K562 (cell line): ENCODE measurements around the gene SEL1L. TPM values are rescaled to one million over a fixed set of nuclear protein-coding genes. Genes with fewer than 3 reads are reported as not detected.

Experiments
- HNRNPUL1 ChIP-seq: fragments of 200-400 bp; formaldehyde crosslinking; IDR thresholded peaks from 2 replicates; pipeline ENCODE4 v1.6.1; 2017; ENCODE audit warnings: low read length
- MAFG ChIP-seq: fragments of 450-650 bp; conservative IDR thresholded peaks from 2 replicates; pipeline ENCODE4 v1.6.1; 2016; ENCODE audit warnings: missing genetic modification characterization, missing compliant biosample characterization
- PHTF2 ChIP-seq: fragments of 250-450 bp; sonication (Bioruptor Pico); IDR thresholded peaks from 2 replicates; pipeline ENCODE4 v1.5.0; 2021; ENCODE audit warnings: mild to moderate bottlenecking
- RBM25 ChIP-seq: fragments of 200-400 bp; formaldehyde crosslinking; IDR thresholded peaks from 2 replicates; pipeline ENCODE4 v1.6.1; 2018; ENCODE audit warnings: low read length, low read depth, moderate library complexity; ENCODE audit not compliant: severe bottlenecking
- SLC30A9 ChIP-seq: fragments of 250-450 bp; sonication (Bioruptor Pico); IDR thresholded peaks from 2 replicates; pipeline ENCODE4 v1.8.0; 2022; ENCODE audit warnings: mild to moderate bottlenecking, moderate library complexity
- polyA plus RNA-seq, 8 experiments: library from polyadenylated mRNA; depleted of rRNA in 4 of 8; stranded (reverse) in 5 of 8; unstranded in 3 of 8; fragments of >200 nt; fragmentation: Nextera tagmentation in 2 of 8; fragmentation: Illumina TruSeq in 1 of 8; extraction: Ambion mirVana in 2 of 8; extraction: Trizol in 1 of 8; gene quantifications; 2 replicates each; pipeline versions ENCODE4 v1.2.1 to v1.2.3, GENCODE V29; 2011 to 2014; ENCODE audit warnings: inconsistent platforms in 1 of 8, missing spikeins in 1 of 8
- total RNA-seq, 7 experiments: library from RNA; depleted of rRNA in 6 of 7; stranded (reverse); fragments of >200 nt in 6 of 7; fragmentation: Illumina TruSeq in 2 of 7; extraction: Trizol in 2 of 7; gene quantifications; 2 replicates each; pipeline versions ENCODE4 v1.2.1 to v1.2.3, GENCODE V29; 2011 to 2021; ENCODE audit warnings: low replicate concordance in 1 of 7
- TF ChIP-seq, protein P1 (sequence below), 2 experiments: fragments of 450-650 bp; IDR thresholded peaks; 2 replicates each; pipeline ENCODE4 v1.6.1; 2016
- TF ChIP-seq, protein P2 (sequence below): fragments of 450-650 bp; IDR thresholded peaks from 2 replicates; pipeline ENCODE4 v1.6.1; 2016; ENCODE audit warnings: antibody characterized with exemption
- TF ChIP-seq, protein P3 (sequence below): fragments of 250-450 bp; sonication (Bioruptor Pico); IDR thresholded peaks from 2 replicates; pipeline ENCODE4 v1.6.1; 2021; ENCODE audit warnings: mild to moderate bottlenecking
- TF ChIP-seq, protein P4 (sequence below): sonication (generic); formaldehyde crosslinking; IDR thresholded peaks from 2 replicates; pipeline ENCODE4 v1.8.0; 2023; ENCODE audit warnings: missing genetic modification reagents, mild to moderate bottlenecking, borderline replicate concordance
- TF ChIP-seq, protein P5 (sequence below), 2 experiments: fragments of 450-650 bp in 1 of 2; sonication (generic) in 1 of 2; formaldehyde crosslinking; conservative IDR thresholded peaks; 2 replicates each; pipeline versions ENCODE4 v1.4.0 to v1.8.1; 2020 to 2022; ENCODE audit warnings: mild to moderate bottlenecking in 1 of 2, missing genetic modification reagents in 1 of 2

Gene SEL1L
- total and polyA plus RNA-seq, 9 of the 15 experiments (the other 6 are each of a cell fraction or from before 2014, with no cell fraction given), result 7.7 to 21.1 (median 13.6) TPM

DNA sequence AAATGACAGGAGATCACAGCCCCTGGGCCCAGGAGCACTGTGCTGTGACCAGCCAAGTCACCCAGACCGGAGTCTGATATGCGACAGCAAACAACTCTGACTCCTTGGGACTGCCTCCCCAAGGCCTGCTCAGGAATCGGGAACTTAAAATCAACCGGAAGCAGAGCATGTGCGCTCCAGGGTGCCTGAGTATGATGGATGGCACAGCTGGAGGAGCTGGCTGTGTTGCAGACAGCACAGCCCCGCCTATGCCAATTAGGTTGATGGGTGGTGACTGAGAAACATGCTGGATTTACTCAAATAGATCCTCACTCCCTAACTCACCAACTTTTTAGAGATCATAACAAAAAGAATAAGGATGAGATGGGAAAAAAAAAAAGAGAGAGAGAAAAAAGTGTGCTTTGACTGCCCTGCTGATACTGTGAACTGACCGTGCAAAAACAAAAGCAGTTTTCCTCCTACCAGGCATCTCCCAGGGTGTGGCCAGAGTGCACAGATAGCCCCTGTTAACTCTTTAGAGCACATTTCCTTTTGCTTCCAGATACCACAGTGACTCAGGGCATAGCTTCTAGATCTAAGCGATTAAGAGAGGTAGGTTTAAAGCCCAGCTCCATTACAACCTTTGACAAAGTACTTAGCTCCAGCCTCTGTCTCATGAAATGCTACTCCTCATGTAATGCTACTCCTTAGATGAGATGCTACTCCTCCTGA, 106.2 kb downstream of the SEL1L start (continued):
- TF ChIP-seq, protein P1, sequence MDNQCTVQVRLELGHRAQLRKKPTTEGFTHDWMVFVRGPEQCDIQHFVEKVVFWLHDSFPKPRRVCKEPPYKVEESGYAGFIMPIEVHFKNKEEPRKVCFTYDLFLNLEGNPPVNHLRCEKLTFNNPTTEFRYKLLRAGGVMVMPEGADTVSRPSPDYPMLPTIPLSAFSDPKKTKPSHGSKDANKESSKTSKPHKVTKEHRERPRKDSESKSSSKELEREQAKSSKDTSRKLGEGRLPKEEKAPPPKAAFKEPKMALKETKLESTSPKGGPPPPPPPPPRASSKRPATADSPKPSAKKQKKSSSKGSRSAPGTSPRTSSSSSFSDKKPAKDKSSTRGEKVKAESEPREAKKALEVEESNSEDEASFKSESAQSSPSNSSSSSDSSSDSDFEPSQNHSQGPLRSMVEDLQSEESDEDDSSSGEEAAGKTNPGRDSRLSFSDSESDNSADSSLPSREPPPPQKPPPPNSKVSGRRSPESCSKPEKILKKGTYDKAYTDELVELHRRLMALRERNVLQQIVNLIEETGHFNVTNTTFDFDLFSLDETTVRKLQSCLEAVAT (IDR thresholded peaks at IDR 0.05), result peak in 1 of 2 experiments; percentile 63; a peak in 2 of 4 replicates
- TF ChIP-seq RBM25, result no peak
- no peak for TF ChIP-seq PHTF2 (CRISPR knock-in tag)
- TF ChIP-seq HNRNPUL1, result no peak
- peak; percentile 69 for TF ChIP-seq MAFG
- TF ChIP-seq SLC30A9 (CRISPR knock-in tag), result no peak
- TF ChIP-seq, protein P2, sequence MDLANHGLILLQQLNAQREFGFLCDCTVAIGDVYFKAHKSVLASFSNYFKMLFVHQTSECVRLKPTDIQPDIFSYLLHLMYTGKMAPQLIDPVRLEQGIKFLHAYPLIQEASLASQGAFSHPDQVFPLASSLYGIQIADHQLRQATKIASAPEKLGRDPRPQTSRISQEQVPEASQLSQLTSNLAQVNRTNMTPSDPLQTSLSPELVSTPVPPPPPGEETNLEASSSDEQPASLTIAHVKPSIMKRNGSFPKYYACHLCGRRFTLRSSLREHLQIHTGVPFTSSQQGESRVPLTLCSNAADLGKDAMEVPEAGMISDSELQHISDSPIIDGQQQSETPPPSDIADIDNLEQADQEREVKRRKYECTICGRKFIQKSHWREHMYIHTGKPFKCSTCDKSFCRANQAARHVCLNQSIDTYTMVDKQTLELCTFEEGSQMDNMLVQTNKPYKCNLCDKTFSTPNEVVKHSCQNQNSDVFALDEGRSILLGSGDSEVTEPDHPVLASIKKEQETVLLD, result no peak
- TF ChIP-seq, protein P3, sequence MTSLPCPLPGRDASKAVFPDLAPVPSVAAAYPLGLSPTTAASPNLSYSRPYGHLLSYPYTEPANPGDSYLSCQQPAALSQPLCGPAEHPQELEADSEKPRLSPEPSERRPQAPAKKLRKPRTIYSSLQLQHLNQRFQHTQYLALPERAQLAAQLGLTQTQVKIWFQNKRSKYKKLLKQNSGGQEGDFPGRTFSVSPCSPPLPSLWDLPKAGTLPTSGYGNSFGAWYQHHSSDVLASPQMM (CRISPR knock-in tag), result no peak
- TF ChIP-seq, protein P4, sequence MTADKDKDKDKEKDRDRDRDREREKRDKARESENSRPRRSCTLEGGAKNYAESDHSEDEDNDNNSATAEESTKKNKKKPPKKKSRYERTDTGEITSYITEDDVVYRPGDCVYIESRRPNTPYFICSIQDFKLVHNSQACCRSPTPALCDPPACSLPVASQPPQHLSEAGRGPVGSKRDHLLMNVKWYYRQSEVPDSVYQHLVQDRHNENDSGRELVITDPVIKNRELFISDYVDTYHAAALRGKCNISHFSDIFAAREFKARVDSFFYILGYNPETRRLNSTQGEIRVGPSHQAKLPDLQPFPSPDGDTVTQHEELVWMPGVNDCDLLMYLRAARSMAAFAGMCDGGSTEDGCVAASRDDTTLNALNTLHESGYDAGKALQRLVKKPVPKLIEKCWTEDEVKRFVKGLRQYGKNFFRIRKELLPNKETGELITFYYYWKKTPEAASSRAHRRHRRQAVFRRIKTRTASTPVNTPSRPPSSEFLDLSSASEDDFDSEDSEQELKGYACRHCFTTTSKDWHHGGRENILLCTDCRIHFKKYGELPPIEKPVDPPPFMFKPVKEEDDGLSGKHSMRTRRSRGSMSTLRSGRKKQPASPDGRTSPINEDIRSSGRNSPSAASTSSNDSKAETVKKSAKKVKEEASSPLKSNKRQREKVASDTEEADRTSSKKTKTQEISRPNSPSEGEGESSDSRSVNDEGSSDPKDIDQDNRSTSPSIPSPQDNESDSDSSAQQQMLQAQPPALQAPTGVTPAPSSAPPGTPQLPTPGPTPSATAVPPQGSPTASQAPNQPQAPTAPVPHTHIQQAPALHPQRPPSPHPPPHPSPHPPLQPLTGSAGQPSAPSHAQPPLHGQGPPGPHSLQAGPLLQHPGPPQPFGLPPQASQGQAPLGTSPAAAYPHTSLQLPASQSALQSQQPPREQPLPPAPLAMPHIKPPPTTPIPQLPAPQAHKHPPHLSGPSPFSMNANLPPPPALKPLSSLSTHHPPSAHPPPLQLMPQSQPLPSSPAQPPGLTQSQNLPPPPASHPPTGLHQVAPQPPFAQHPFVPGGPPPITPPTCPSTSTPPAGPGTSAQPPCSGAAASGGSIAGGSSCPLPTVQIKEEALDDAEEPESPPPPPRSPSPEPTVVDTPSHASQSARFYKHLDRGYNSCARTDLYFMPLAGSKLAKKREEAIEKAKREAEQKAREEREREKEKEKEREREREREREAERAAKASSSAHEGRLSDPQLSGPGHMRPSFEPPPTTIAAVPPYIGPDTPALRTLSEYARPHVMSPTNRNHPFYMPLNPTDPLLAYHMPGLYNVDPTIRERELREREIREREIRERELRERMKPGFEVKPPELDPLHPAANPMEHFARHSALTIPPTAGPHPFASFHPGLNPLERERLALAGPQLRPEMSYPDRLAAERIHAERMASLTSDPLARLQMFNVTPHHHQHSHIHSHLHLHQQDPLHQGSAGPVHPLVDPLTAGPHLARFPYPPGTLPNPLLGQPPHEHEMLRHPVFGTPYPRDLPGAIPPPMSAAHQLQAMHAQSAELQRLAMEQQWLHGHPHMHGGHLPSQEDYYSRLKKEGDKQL, result no peak
- TF ChIP-seq, protein P5, sequence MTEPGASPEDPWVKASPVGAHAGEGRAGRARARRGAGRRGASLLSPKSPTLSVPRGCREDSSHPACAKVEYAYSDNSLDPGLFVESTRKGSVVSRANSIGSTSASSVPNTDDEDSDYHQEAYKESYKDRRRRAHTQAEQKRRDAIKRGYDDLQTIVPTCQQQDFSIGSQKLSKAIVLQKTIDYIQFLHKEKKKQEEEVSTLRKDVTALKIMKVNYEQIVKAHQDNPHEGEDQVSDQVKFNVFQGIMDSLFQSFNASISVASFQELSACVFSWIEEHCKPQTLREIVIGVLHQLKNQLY (CRISPR knock-in tag; conservative IDR thresholded peaks at IDR 0.05), result no peak
